Measurements from ENCODE around the gene RFC4. TPM values are rescaled to one million over a fixed set of nuclear protein-coding genes. Genes with fewer than 3 reads are reported as not detected.

RFC4 gene
- total and polyA plus RNA-seq, 2 of the 13 experiments (the other 11 are each of a cell fraction or from before 2014, with no cell fraction given) = 18.5 to 103 TPM

GRCh38 chr3:186832276-186832675, 26.0 kb upstream of the RFC4 start:
- in situ Hi-C loops (cut with HindIII; ENCODE audit: extremely low pct_ligation_motif_present, low pct_unique_long_range_greater_than_20kb) = no loop called here
- intact Hi-C loops (cut with micrococcal nuclease; ENCODE audit: unreplicated experiment) = no loop called here
- BruUV-seq (replicated peaks) = no TSS peak
- Histone ChIP-seq H3K27me3 (ENCODE audit: control insufficient read depth in 1 of 2, insufficient read depth in 2 of 2, low read length in 2 of 2) (peaks cover 0 to 25% of the 10 kb centered on the region in 2 experiments; a peak in 4 of 5 replicates), H3K9ac (ENCODE audit: insufficient read depth, low read depth, low read length) (no peak overlapping the region), H3K9me3 (ENCODE audit: low read length) (no peaks in the 10 kb centered on the region), H4K20me1 (ENCODE audit: insufficient read depth, low read length) (peaks cover 5% of the 10 kb centered on the region; the same call in 1 of the 2 replicates), H3K27ac (ENCODE audit: extremely low read length, insufficient read depth, low read length) (no peak overlapping the region), H3K4me3 (replicated peaks in 1 of 3; ENCODE audit: insufficient read depth in 1 of 3, low read depth in 2 of 3, low read length in 3 of 3) (no peak overlapping the region), H3K4me2 (ENCODE audit: low read depth, low read length) (no peak overlapping the region), H3K36me3 (replicated peaks in 1 of 2; ENCODE audit: control insufficient read depth in 1 of 2, insufficient read depth in 2 of 2, low read length in 2 of 2) (no peaks in the 10 kb centered on the region), H2AFZ (ENCODE audit: low read length) (no peak overlapping the region), H3K79me2 (ENCODE audit: insufficient read depth, low read length) (no peaks in the 10 kb centered on the region), H3K4me1 (ENCODE audit: insufficient read depth, low read length) (no peaks in the 10 kb centered on the region)
- DNase-seq (ENCODE audit: low spot score) = no peak
- ChIA-PET CTCF (ENCODE audit: low intra/inter-chr PET ratio, low total read pairs) (no interaction called here), POLR2A (no interaction called here)
- FAIRE-seq = no peak
- WGBS (ENCODE audit: low lambda C conversion rate) = 53% methylated on average over 1 of the region's 1 CpG
- no peak for ATAC-seq
- no peak for TF ChIP-seq ZIK1 (CRISPR knock-in tag; IDR thresholded peaks at IDR 0.05; ENCODE audit: borderline replicate concordance, low read depth)
- TF ChIP-seq MAFK (conservative IDR thresholded peaks at IDR 0.05 in 1 of 2, IDR thresholded peaks at IDR 0.05 in 1 of 2; ENCODE audit: low read length in 2 of 2) = peak in 1 of 2 experiments; percentile 39; a peak in 1 of 4 replicates
- TF ChIP-seq MAFF (IDR thresholded peaks at IDR 0.05; ENCODE audit: low read depth, low read length) = peak; percentile 27; the same call in 1 of the 2 replicates

GRCh38 chr3:186831798-186832197, 25.5 kb upstream of the RFC4 start:
- Histone ChIP-seq H3K4me2 (ENCODE audit: low read depth, low read length) (no peak overlapping the region), H3K4me3 (replicated peaks in 1 of 3; ENCODE audit: insufficient read depth in 1 of 3, low read depth in 2 of 3, low read length in 3 of 3) (no peak overlapping the region), H3K27ac (ENCODE audit: extremely low read length, insufficient read depth, low read length) (no peak overlapping the region), H3K9ac (ENCODE audit: insufficient read depth, low read depth, low read length) (no peak overlapping the region), H2AFZ (ENCODE audit: low read length) (no peak overlapping the region), H3K79me2 (ENCODE audit: insufficient read depth, low read length) (no peaks in the 10 kb centered on the region), H3K27me3 (ENCODE audit: control insufficient read depth in 1 of 2, insufficient read depth in 2 of 2, low read length in 2 of 2) (peaks cover 0 to 25% of the 10 kb centered on the region in 2 experiments; a peak in 4 of 5 replicates), H4K20me1 (ENCODE audit: insufficient read depth, low read length) (peaks cover 5% of the 10 kb centered on the region; the same call in 1 of the 2 replicates), H3K9me3 (ENCODE audit: low read length) (no peaks in the 10 kb centered on the region), H3K36me3 (replicated peaks in 1 of 2; ENCODE audit: control insufficient read depth in 1 of 2, insufficient read depth in 2 of 2, low read length in 2 of 2) (no peaks in the 10 kb centered on the region), H3K4me1 (ENCODE audit: insufficient read depth, low read length) (no peaks in the 10 kb centered on the region)
- TF ChIP-seq JUN (CRISPR knock-in tag; IDR thresholded peaks at IDR 0.05) (no peak), REST (IDR thresholded peaks at IDR 0.05; ENCODE audit: borderline replicate concordance in 1 of 2, low read depth in 1 of 2, low read length in 2 of 2) (peak; percentile 3 to 82), SIX4 (CRISPR knock-in tag; IDR thresholded peaks at IDR 0.05) (no peak)
- intact Hi-C loops (cut with micrococcal nuclease; ENCODE audit: unreplicated experiment) (no loop called here), in situ Hi-C loops (cut with HindIII; ENCODE audit: extremely low pct_ligation_motif_present, low pct_unique_long_range_greater_than_20kb) (no loop called here)
- ChIA-PET CTCF (ENCODE audit: low intra/inter-chr PET ratio, low total read pairs) (no interaction called here), POLR2A (no interaction called here)
- FAIRE-seq (no peak), DNase-seq (ENCODE audit: low spot score) (no peak), ATAC-seq (no peak)
- no TSS peak for BruUV-seq (replicated peaks)
- WGBS (ENCODE audit: low lambda C conversion rate) = 13% methylated on average over 3 of the region's 4 CpGs

Measured in HepG2 (cell line).